IMR-90 (cell line): ENCODE data around the gene NXPH4. TPM values are rescaled to one million over a fixed set of nuclear protein-coding genes. Genes with fewer than 3 reads are reported as not detected.

Source experiments
- ATAC-seq: fragments of 200-7000 bp; cut with Tn5 transposase; 2 replicates; pipeline ENCODE4 v1.9.1; 2020; ENCODE audit warnings: low read depth, mild to moderate bottlenecking, moderate library complexity
- BruUV-seq: library from RNA; stranded (reverse); fragments of 400-500 nt; replicated peaks from 2 replicates; lab custom pipeline; 2021; lab: Mats Ljungman, UMichigan
- CTCF ChIA-PET: fragments of 300-600 bp; formaldehyde crosslinking; extraction: SDS; loops from one replicate; lab custom pipeline; 2021; ENCODE audit warnings: antibody characterized with exemption; lab: Yijun Ruan, JAX
- POLR2A ChIA-PET: fragments of 300-600 bp; sonication (Branson Sonifier 250); formaldehyde crosslinking; loops from one replicate; lab custom pipeline; 2022; ENCODE audit warnings: antibody characterized with exemption; ENCODE audit not compliant: unreplicated experiment; lab: Charles Lee
- DNase-seq: peaks from one replicate; pipeline ENCODE4 v3.0.0; 2013
- H2AFZ ChIP-seq: replicated peaks from 2 replicates; pipeline ENCODE3; 2013; ENCODE audit warnings: low read length, mild to moderate bottlenecking; ENCODE audit not compliant: poor library complexity
- H2AK5ac ChIP-seq: 2 replicates; pipeline ENCODE4 v1.6.1; 2013; ENCODE audit warnings: low read depth, low read length, inconsistent platforms
- H2AK9ac ChIP-seq: replicated peaks from 2 replicates; pipeline ENCODE3; 2013; ENCODE audit warnings: mild to moderate bottlenecking, low read depth, low read length, moderate library complexity; ENCODE audit not compliant: poor library complexity
- H2BK120ac ChIP-seq: 2 replicates; pipeline ENCODE4 v1.6.1; 2013; ENCODE audit warnings: low read depth, low read length, inconsistent platforms
- H2BK15ac ChIP-seq: 3 replicates; pipeline ENCODE4 v1.6.1; 2013; ENCODE audit warnings: low read depth, low read length, inconsistent platforms
- H2BK20ac ChIP-seq: 2 replicates; pipeline ENCODE4 v1.6.1; 2013; ENCODE audit warnings: low read depth, mild to moderate bottlenecking, inconsistent platforms, low read length, moderate library complexity
- H2BK5ac ChIP-seq: 2 replicates; pipeline ENCODE4 v1.6.1; 2013; ENCODE audit warnings: mild to moderate bottlenecking, low read depth, low read length, inconsistent platforms; ENCODE audit not compliant: poor library complexity, severe bottlenecking
- H3K14ac ChIP-seq: replicated peaks from 2 replicates; pipeline ENCODE4 v1.6.1; 2013; ENCODE audit warnings: low read depth, low read length, inconsistent platforms
- H3K18ac ChIP-seq: 2 replicates; pipeline ENCODE4 v1.6.1; 2013; ENCODE audit warnings: low read depth, low read length, control low read depth
- H3K23ac ChIP-seq: 2 replicates; pipeline ENCODE4 v1.6.1; 2013; ENCODE audit warnings: low read depth, low read length, inconsistent platforms
- H3K27ac ChIP-seq: 2 replicates; pipeline ENCODE4 v1.5.1; 2013; ENCODE audit warnings: mild to moderate bottlenecking, control low read depth, low read length; ENCODE audit not compliant: insufficient read depth
- H3K27me3 ChIP-seq: 2 replicates; pipeline ENCODE4 v1.6.1; 2013; ENCODE audit warnings: low read length; ENCODE audit not compliant: control insufficient read depth, insufficient read depth
- H3K36me3 ChIP-seq: 2 replicates; pipeline ENCODE4 v1.6.1; 2013; ENCODE audit warnings: low read length, mixed read lengths; ENCODE audit not compliant: control insufficient read depth, insufficient read depth
- H3K4ac ChIP-seq: 2 replicates; pipeline ENCODE4 v1.6.1; 2013; ENCODE audit warnings: low read depth, low read length, inconsistent platforms
- H3K4me1 ChIP-seq: 2 replicates; pipeline ENCODE4 v1.6.1; 2013; ENCODE audit warnings: low read length, mixed read lengths; ENCODE audit not compliant: control insufficient read depth, insufficient read depth
- H3K4me2 ChIP-seq: 2 replicates; pipeline ENCODE4 v1.6.1; 2013; ENCODE audit warnings: low read depth, mild to moderate bottlenecking, control low read depth, low read length, moderate library complexity
- H3K4me3 ChIP-seq: 2 replicates; pipeline ENCODE4 v1.5.1; 2013; ENCODE audit warnings: low read depth, mild to moderate bottlenecking, control low read depth, low read length, moderate library complexity; ENCODE audit not compliant: insufficient read depth
- H3K56ac ChIP-seq: 2 replicates; pipeline ENCODE4 v1.6.1; 2013; ENCODE audit warnings: low read length, inconsistent platforms; ENCODE audit not compliant: insufficient read depth; ENCODE audit errors: extremely low read depth
- H3K79me1 ChIP-seq, 2 experiments: 2 replicates each; pipeline ENCODE4 v1.6.1; 2013; ENCODE audit warnings: low read length in 2 of 2, inconsistent platforms in 1 of 2, low read depth in 1 of 2
- H3K9ac ChIP-seq: 2 replicates; pipeline ENCODE4 v1.6.1; 2013; ENCODE audit warnings: low read depth, low read length, control low read depth
- H3K9me1 ChIP-seq: 2 replicates; pipeline ENCODE4 v1.6.1; 2013; ENCODE audit warnings: low read length, inconsistent platforms; ENCODE audit not compliant: insufficient read depth
- H3K9me3 ChIP-seq: 2 replicates; pipeline ENCODE4 v1.6.1; 2013; ENCODE audit warnings: low read length; ENCODE audit not compliant: control insufficient read depth, insufficient read depth
- H4K20me1 ChIP-seq: 2 replicates; pipeline ENCODE4 v1.6.1; 2013; ENCODE audit warnings: low read length, inconsistent platforms; ENCODE audit not compliant: insufficient read depth
- H4K5ac ChIP-seq: 2 replicates; pipeline ENCODE4 v1.6.1; 2013; ENCODE audit warnings: mild to moderate bottlenecking, low read depth, low read length, control low read depth
- H4K8ac ChIP-seq, 2 experiments: 2 replicates each; pipeline ENCODE4 v1.6.1; 2013; ENCODE audit warnings: low read depth in 2 of 2, low read length in 2 of 2, control low read depth in 1 of 2, inconsistent platforms in 1 of 2
- H4K91ac ChIP-seq: 2 replicates; pipeline ENCODE4 v1.6.1; 2013; ENCODE audit warnings: low read depth, low read length, inconsistent platforms; ENCODE audit not compliant: insufficient read depth
- BHLHE40 ChIP-seq: fragments of 150-350 bp; IDR thresholded peaks from 2 replicates; pipeline ENCODE4 v1.6.1; 2016; ENCODE audit warnings: mild to moderate bottlenecking, low read depth, low read length
- CEBPB ChIP-seq: IDR thresholded peaks from 2 replicates; pipeline ENCODE4 v1.6.1; 2012; ENCODE audit warnings: low read depth, low read length, improper control_type of control experiment
- CHD1 ChIP-seq: IDR thresholded peaks from 2 replicates; pipeline ENCODE4 v1.6.1; 2012; ENCODE audit warnings: low read depth, low read length, improper control_type of control experiment
- CTCF ChIP-seq: conservative IDR thresholded peaks from 2 replicates; pipeline ENCODE4 v1.5.1; 2012; ENCODE audit warnings: mild to moderate bottlenecking, low read depth, low read length, improper control_type of control experiment
- ELK1 ChIP-seq: fragments of 150-350 bp; IDR thresholded peaks from 2 replicates; pipeline ENCODE4 v1.6.1; 2016; ENCODE audit warnings: low read depth, mild to moderate bottlenecking, low read length, moderate library complexity, borderline replicate concordance
- FOS ChIP-seq: fragments of 150-350 bp; IDR thresholded peaks from 2 replicates; pipeline ENCODE4 v1.6.1; 2016; ENCODE audit warnings: low read depth, low read length
- MAFK ChIP-seq: IDR thresholded peaks from 2 replicates; pipeline ENCODE4 v1.6.1; 2012; ENCODE audit warnings: low read depth, low read length, improper control_type of control experiment
- MAZ ChIP-seq: IDR thresholded peaks from 2 replicates; pipeline ENCODE4 v1.6.1; 2012; ENCODE audit warnings: low read depth, mild to moderate bottlenecking, low read length, improper control_type of control experiment, moderate library complexity, borderline replicate concordance
- MXI1 ChIP-seq: IDR thresholded peaks from 2 replicates; pipeline ENCODE4 v1.6.1; 2012; ENCODE audit warnings: low read depth, mild to moderate bottlenecking, low read length, moderate library complexity, borderline replicate concordance
- NFE2L2 ChIP-seq: fragments of 150-350 bp; IDR thresholded peaks from 2 replicates; pipeline ENCODE4 v1.6.1; 2016; ENCODE audit warnings: low read depth, mild to moderate bottlenecking, low read length
- POLR2A ChIP-seq: IDR thresholded peaks from 2 replicates; pipeline ENCODE4 v1.6.1; 2012; ENCODE audit warnings: mild to moderate bottlenecking, low read depth, low read length
- RAD21 ChIP-seq: IDR thresholded peaks from 2 replicates; pipeline ENCODE4 v1.6.1; 2012; ENCODE audit warnings: low read length, improper control_type of control experiment
- RCOR1 ChIP-seq: IDR thresholded peaks from 2 replicates; pipeline ENCODE4 v1.6.1; 2012; ENCODE audit warnings: mild to moderate bottlenecking, low read length, improper control_type of control experiment; ENCODE audit not compliant: insufficient replicate concordance
- SMC3 ChIP-seq: fragments of 150-350 bp; IDR thresholded peaks from 2 replicates; pipeline ENCODE4 v1.6.1; 2016; ENCODE audit warnings: low read depth, mild to moderate bottlenecking, antibody characterized with exemption, low read length, moderate library complexity
- USF2 ChIP-seq: fragments of 150-350 bp; IDR thresholded peaks from 2 replicates; pipeline ENCODE4 v1.6.1; 2017; ENCODE audit warnings: mild to moderate bottlenecking, antibody characterized with exemption, low read length, low read depth
- WGBS, 2 experiments: methylation state at CpG; one replicate each; pipeline versions ENCODE4 v1.1.5 to v1.1.7; 2013; ENCODE audit warnings: missing lambda C conversion rate in 2 of 2; ENCODE audit not compliant: insufficient read length in 1 of 2; ENCODE audit errors: extremely low coverage in 2 of 2; 5-methylcytosine and 5-hydroxymethylcytosine counted together
- dilution Hi-C: fragments of 300-500 bp; cut with HindIII; formaldehyde crosslinking; loops from one replicate; pipeline ENCODE4 v1.14.3; 2018; ENCODE audit warnings: low sequenced_read_pairs; ENCODE audit not compliant: unreplicated experiment
- in situ Hi-C: fragments of 300-500 bp; cut with MboI; formaldehyde crosslinking; loops from 3 replicates; pipeline ENCODE4 v1.14.3; 2019; ENCODE audit warnings: low sequenced_read_pairs, inconsistent platforms, mixed read lengths
- intact Hi-C: fragments of 100-400 bp; cut with micrococcal nuclease; formaldehyde crosslinking; loops from 2 replicates; pipeline ENCODE4 v1.10.0; 2022
- polyA plus RNA-seq, 3 experiments: library from polyadenylated mRNA; depleted of rRNA; stranded (reverse); fragments of >200 nt; gene quantifications; 2 replicates each; pipeline ENCODE4 v1.2.3, GENCODE V29; 2012; ENCODE audit warnings: low replicate concordance in 1 of 3
- total RNA-seq: library from RNA; depleted of rRNA; stranded (reverse); fragments of >200 nt; gene quantifications from 2 replicates; pipeline ENCODE4 v1.2.3, GENCODE V29; 2012

NXPH4 gene
- total and polyA plus RNA-seq, 2 of the 4 experiments (the other 2 are of a cell fraction): 0.36 to 3.8 TPM

- Histone ChIP-seq H3K9ac (no peak overlapping the region), H4K5ac (no peak overlapping the region), H3K56ac (no peak overlapping the region), H2BK20ac (no peak overlapping the region), H3K27ac (no peak overlapping the region), H4K8ac (no peak overlapping the region), H3K4me2 (no peak overlapping the region), H2AFZ (no peak overlapping the region), H2BK120ac (no peak overlapping the region), H3K79me1 (peaks cover 4 to 11% of the 10 kb centered on the region in 2 experiments; a peak in 2 of 4 replicates), H3K9me1 (no peaks in the 10 kb centered on the region), H3K18ac (no peak overlapping the region), H4K91ac (no peak overlapping the region), H4K20me1 (peaks cover 8% of the 10 kb centered on the region), H3K27me3 (no peaks in the 10 kb centered on the region), H3K9me3 (no peaks in the 10 kb centered on the region), H3K4me3 (no peak overlapping the region), H2BK15ac (no peak overlapping the region), H2AK5ac (no peak overlapping the region), H3K14ac (no peak overlapping the region), H3K23ac (no peak overlapping the region), H2AK9ac (no peak overlapping the region), H2BK5ac (no peak overlapping the region), H3K4ac (no peak overlapping the region), H3K4me1 (no peaks in the 10 kb centered on the region), H3K36me3 (peaks cover 96% of the 10 kb centered on the region)
- 85% methylated on average over 5 of the region's 19 CpGs; no CpG with 5 or more reads in 1 of the 2 experiments for WGBS, 2 experiments
- ChIA-PET POLR2A (no interaction called here), CTCF (no interaction called here)
- no TSS peak for BruUV-seq
- TF ChIP-seq FOS (no peak), CTCF (no peak), CHD1 (no peak), SMC3 (no peak), BHLHE40 (no peak), RAD21 (no peak), CEBPB (no peak), NFE2L2 (no peak), POLR2A (no peak), MAFK (no peak), MXI1 (no peak), USF2 (no peak), MAZ (no peak), RCOR1 (no peak), ELK1 (no peak)
- ATAC-seq (no peak), DNase-seq (no peak)
- intact Hi-C loops: no loop called here
- dilution Hi-C loops: no loop called here
- in situ Hi-C loops: no loop called here
Observed at GRCh38 chr12:57202321-57202720, 14.3 kb upstream of the NXPH4 start.
